Measurements from ENCODE around the gene DLGAP5.

The DLGAP5 gene

GRCh38 chr14:55180434-55180833, 11.0 kb downstream of the DLGAP5 start:
- no peak for DNase-seq

- DNase-seq = no peak
These were observed 11.4 kb downstream of the DLGAP5 start for GRCh38 chr14:55180006-55180405.

- DNase-seq = no peak
These were observed 20.9 kb downstream of the DLGAP5 start for GRCh38 chr14:55170526-55170925.

DNA sequence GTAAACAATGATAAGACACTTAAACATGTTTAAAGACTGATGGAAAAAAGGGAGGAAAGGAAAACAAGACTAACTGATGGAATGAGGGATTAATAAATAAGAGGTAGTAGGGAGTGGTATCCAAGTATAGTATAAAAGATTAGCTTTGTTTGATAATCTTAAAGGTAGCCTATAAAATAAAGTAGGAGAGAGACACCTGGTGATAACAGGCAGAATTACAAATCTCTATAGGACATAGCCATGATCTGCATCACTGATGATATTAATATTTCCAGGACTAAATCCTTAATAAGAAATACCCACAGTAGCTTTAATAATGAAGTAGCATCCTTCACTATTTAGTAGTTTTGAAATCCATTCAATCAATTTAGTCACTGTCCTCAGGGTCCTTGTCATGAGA, 30.4 kb downstream of the DLGAP5 start:
- DNase-seq = no peak

- DNase-seq = no peak
These were observed 33.0 kb downstream of the DLGAP5 start for GRCh38 chr14:55158412-55158811.

DNA sequence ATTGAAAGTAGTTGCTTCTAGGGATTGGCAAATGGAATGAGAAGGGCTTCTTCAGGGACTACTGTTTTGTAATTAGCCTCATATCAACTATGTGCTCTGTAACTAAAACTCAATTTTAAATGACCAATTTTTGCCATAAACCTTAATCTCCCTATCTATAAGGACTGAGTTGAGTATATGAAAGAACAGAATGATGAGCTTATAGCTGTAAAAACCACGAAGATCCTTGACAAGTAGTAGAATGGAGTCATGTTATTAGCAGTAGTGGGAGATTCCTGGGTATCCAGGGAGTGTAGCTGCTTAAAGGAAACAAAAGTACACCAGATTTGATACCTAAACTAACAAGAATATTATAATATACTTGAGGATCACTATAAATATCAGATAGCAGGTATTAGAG, 34.3 kb downstream of the DLGAP5 start:
- DNase-seq = no peak

GRCh38 chr14:55153951-55154350, 37.4 kb downstream of the DLGAP5 start:
- no peak for DNase-seq

DNA sequence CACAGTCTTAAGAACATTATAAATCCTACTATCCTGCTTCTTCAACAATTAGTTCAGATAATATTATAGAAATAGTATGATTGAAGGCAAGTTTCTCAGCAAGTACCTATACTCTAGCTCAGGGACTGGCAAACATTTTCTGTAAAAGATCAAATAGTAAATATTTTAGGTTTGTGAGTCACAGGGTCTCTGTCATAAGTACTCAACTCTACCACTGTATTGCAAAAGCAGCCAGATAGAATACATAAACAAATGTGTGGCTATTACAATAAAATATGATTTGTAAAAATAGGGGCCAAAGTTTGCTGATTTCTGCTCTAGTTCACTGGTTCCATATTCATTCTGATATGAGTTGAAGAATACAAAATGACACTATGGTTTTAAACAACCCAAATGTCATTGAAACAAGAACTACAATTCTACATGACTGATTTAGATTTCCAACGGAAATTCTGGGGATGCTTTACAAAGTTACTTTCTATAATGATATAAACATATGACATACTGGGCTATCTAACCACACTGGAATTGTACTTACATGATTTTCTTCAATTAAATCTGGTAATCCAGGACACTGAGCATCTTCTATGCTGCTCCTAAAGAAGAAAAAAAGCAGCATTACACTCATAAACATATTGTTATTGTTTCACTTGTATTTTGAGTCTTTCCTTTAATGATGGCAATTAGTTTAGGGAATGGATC, 39.2 kb downstream of the DLGAP5 start:
- DNase-seq = no peak

DNA sequence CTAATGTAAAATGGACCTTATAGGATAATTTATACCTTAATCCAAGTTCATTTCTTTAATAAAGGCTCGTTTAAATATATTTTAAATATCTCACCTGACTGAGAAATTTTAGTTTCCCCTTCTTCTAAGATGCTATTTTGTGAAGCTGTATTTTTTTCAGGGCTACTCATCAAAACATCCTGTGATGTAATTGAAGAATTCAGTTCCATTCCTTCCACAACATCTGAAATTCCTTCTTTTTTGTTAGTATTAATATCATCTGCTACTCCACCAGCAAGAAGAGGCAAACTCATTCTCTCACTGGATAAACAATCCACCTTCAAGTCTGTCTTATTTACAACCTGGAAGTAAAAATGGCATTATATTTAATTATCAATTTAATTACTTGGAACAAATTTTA, 39.8 kb downstream of the DLGAP5 start:
- DNase-seq = no peak

DNA sequence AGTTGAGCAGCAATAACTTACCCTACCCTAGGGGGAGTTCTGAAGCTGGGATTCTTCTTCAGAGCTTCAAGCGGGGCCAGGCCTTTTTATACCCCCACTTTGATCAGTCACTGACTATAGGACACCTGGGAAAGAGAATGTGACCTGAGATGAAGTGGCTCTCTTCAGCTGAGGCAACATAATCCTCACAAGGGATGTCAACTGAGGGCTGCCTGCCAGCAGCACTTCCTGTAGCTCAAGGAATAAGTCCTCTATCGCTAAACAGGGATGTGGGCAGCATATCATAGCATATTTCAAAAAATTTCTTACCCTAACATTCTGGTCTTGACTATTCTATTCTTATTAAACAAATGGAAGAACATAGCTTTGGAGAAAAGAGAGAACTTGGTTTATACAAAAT, 45.0 kb downstream of the DLGAP5 start:
- DNase-seq = no peak

- no peak for DNase-seq
These were observed 48.9 kb downstream of the DLGAP5 start for GRCh38 chr14:55142466-55142865.

DNA sequence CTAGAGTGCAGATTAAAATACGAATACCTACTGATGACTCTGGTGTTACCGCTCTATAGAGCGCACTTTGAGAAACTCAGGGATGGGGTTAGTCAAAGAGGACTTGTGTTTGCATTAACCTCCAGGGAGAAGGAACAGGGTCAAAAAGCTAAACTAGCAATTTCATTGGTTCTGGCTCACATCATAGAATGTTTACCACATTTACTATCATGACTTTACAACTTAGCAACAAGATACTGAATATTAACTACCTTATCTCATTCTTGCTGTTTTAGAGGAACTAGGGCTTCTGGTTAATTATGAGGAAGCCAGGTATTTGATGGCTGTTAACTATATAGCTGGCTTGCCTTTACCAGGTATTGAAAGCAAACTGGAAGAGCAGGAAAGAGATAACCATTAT, 49.6 kb downstream of the DLGAP5 start:
- no peak for DNase-seq

DNA sequence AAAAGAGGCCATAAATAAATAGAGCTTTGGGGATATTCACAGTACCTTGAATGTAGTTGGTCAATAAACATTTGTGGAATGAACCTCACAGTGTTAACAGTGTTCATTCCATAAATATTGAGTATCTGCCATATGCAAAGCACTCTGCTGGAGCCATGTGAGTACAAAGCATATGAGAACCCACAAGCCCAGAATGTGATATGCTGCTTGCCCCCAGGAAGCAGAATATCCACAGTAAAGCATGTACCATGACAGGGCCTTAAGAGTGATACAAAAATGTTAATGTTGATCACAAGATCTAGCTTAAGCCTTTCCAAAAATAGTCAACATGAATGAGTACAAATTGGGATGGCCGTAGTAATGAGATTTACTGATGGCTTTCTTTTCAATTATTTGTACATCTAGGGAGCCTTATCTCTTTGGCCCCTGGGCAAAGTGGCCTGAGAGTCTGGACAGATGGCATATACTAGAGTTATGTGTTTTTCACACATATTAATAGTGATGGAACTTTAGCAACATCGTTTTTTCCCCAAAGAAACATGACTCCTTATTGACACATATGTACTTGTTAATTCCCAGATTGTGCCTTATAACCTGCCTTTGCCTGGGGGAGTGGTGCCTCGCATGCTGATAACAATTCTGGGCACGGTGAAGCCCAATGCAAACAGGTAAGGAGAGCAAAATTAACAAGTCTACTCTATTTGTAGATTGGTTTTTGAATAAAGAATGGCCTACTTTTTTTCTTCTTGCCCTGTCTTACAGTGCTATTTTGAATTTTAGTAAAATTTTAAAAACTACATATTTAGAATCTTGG, 51.5 kb downstream of the DLGAP5 start:
- DNase-seq = no peak

DNA sequence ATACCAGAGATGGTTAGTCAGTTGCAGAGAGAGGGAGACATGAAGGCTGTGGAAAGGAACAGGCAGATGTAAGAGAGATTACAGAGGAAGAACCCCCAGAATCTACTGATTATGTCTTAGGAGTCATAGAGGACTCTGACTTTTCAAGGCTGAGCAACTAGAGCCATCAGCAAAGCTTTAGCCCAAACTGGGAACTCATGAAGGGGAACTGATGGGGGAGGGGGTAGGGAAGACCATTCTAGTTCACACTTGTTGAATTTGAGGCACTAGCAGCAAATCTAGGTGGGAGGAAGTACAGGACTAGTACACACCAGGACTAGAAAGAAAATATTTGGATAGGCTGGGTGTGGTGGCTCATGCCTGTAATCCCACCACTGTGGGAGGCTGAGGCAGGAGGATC, 52.2 kb downstream of the DLGAP5 start:
- no peak for DNase-seq

- no peak for DNase-seq
These were observed 53.3 kb downstream of the DLGAP5 start for GRCh38 chr14:55138091-55138490.

- no peak for DNase-seq
These were observed 54.2 kb downstream of the DLGAP5 start for GRCh38 chr14:55136885-55137786.

GRCh38 chr14:55136241-55136640, 55.1 kb downstream of the DLGAP5 start:
- DNase-seq = no peak

- DNase-seq = no peak
These were observed 58.0 kb downstream of the DLGAP5 start for GRCh38 chr14:55133416-55133815.

DNA sequence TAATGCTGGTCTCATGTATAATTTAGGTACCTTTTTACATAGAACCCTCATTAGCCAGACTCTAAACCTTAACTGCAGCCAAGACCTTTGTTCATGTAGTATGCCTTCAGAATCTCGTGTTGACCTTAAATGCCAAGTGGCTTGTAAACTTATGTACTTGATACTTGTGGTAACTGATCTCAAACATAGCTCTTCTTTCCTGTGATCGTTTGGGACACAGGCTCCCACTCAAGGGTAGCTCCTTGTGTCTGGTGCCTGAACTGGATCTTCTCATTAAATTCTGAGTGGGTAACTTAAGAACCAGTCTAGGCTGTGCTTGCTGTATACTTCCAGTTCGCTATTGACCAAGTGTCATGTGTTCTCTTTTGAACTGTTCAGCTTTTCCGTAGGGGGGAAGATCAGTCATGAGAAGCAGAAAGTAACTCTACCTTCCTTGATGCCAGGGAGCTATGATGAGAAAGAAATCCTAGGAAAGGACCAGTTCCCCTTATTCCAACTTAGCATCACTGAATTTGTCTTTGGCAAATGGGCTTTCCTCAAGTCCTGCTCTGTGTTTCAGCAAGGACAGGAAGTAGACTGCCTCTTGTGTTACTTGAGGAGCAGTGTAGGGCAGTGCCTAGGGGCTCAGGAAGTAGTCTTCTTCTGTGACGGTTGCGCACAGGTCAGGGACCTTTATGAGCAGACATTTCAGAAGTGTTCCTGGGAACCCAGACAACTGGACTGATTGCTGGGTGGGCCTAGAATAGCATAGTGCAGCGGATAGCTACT, 59.8 kb downstream of the DLGAP5 start:
- no peak for DNase-seq

DNA sequence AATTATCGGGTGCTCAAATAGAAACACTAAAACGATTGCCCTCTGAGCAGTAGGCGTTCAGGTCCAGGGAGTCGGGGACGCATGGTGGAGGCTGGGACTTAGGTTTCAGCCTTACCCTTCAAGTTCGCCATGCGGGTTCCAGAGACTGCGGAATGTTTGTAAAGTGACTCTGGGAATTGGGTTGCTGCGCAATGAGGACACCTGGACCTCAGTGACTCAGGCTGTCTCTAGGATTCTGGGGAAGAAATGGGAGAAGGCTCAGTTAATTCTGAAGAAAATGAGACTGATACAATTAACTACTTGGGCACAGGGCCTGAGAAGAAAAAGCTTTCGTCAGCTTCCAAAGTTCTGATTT, 61.2 kb downstream of the DLGAP5 start:
- DNase-seq = no peak

GRCh38 chr14:55129428-55130195, 61.8 kb downstream of the DLGAP5 start:
- DNase-seq = peak; percentile 33

DNA sequence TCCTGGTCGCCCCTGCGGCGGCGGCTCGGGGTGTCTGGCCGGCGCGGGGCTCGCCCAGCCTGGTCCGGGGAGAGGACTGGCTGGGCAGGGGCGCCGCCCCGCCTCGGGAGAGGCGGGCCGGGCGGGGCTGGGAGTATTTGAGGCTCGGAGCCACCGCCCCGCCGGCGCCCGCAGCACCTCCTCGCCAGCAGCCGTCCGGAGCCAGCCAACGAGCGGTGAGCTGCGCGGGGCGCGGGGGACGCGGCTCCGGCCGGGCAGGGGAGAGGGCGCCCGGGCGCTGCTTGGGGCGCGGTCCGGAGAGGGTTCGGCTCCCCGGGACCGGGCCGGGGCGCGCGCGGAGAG, 62.3 kb downstream of the DLGAP5 start, which contains the start of gene LGALS3:
Gene LGALS3, plus strand, starts transcription at position 167 of the 342 bp plus-strand sequence. CDS start 8,122 bp downstream, outside the sequence.
- peak; percentile 27 for DNase-seq
